DOHH2 (cell line): Measurements from ENCODE around the gene HERC4.
"Not testable (repeated sequence)": the region's sequence is repeated elsewhere in the genome, so short reads cannot be mapped to it uniquely, and the experiment has no call there.

Experiments used
- H3F3A ChIP-seq: fragments of 200-600 bp; sonication (generic), shearing (Covaris generic); 2 replicates; pipeline ENCODE4 v1.6.0; 2016; ENCODE audit warnings: antibody characterized with exemption, mild to moderate bottlenecking; ENCODE audit not compliant: control insufficient read depth, insufficient read depth
- H3K27ac ChIP-seq: fragments of 200-600 bp; sonication (generic); 2 replicates; pipeline ENCODE4 v1.5.1; 2014; ENCODE audit warnings: low read depth, mild to moderate bottlenecking, low read length, moderate library complexity
- H3K27me3 ChIP-seq: fragments of 200-600 bp; sonication (generic); 2 replicates; pipeline ENCODE4 v1.6.1; 2014; ENCODE audit warnings: mild to moderate bottlenecking, low read length, mixed read lengths; ENCODE audit not compliant: control insufficient read depth
- H3K36me3 ChIP-seq: fragments of 200-600 bp; sonication (generic); 2 replicates; pipeline ENCODE4 v1.6.1; 2014; ENCODE audit warnings: mild to moderate bottlenecking, low read length, moderate library complexity, mixed read lengths; ENCODE audit not compliant: control insufficient read depth
- H3K4me1 ChIP-seq: fragments of 200-600 bp; sonication (generic); 2 replicates; pipeline ENCODE4 v1.6.1; 2014; ENCODE audit warnings: mild to moderate bottlenecking, low read length, mixed read lengths; ENCODE audit not compliant: control insufficient read depth
- H3K4me2 ChIP-seq: fragments of 200-600 bp; sonication (generic); 2 replicates; pipeline ENCODE4 v1.6.0; 2014; ENCODE audit warnings: mild to moderate bottlenecking, low read length, moderate library complexity
- H3K4me3 ChIP-seq: fragments of 200-600 bp; sonication (generic); 2 replicates; pipeline ENCODE4 v1.5.1; 2014; ENCODE audit warnings: mild to moderate bottlenecking, low read length, mixed read lengths
- H3K79me2 ChIP-seq: fragments of 200-600 bp; sonication (generic); 2 replicates; pipeline ENCODE4 v1.6.1; 2014; ENCODE audit warnings: mild to moderate bottlenecking, low read length, mixed read lengths; ENCODE audit not compliant: control insufficient read depth
- H3K9me2 ChIP-seq: fragments of 200-600 bp; sonication (generic); replicated peaks from 2 replicates; pipeline ENCODE4 v1.6.1; 2014; ENCODE audit warnings: mild to moderate bottlenecking, low read length, mixed read lengths; ENCODE audit not compliant: control insufficient read depth
- H3K9me3 ChIP-seq: fragments of 200-600 bp; sonication (generic); 2 replicates; pipeline ENCODE4 v1.6.1; 2014; ENCODE audit warnings: antibody characterized with exemption, low read length, mixed read lengths; ENCODE audit not compliant: control insufficient read depth, insufficient read depth
- H4K20me1 ChIP-seq: fragments of 200-600 bp; sonication (generic); 2 replicates; pipeline ENCODE4 v1.6.0; 2014; ENCODE audit warnings: low read depth, mild to moderate bottlenecking, antibody characterized with exemption, low read length, moderate library complexity; ENCODE audit not compliant: control insufficient read depth, insufficient read depth
- EZH2phosphoT487 ChIP-seq: fragments of 200-600 bp; sonication (generic); IDR thresholded peaks from 2 replicates; pipeline ENCODE4 v1.6.1; 2017; ENCODE audit warnings: borderline replicate concordance, mild to moderate bottlenecking, antibody characterized with exemption, low read length, moderate library complexity, mixed read lengths
- TF ChIP-seq, protein P1 (sequence below): fragments of 200-600 bp; sonication (generic); IDR thresholded peaks from one replicate; pipeline ENCODE4 v1.5.1; 2014; ENCODE audit warnings: antibody characterized with exemption, mild to moderate bottlenecking, low read depth, low read length; ENCODE audit not compliant: poor library complexity, severe bottlenecking

HERC4 gene

GRCh38 chr10:68080853-68081431 lies 5.9 kb upstream of the HERC4 start:
- no peaks in the 10 kb centered on the region for H3K9me3 ChIP-seq

GRCh38 chr10:68079434-68079833 lies 4.4 kb upstream of the HERC4 start:
- Histone ChIP-seq H3K27ac (no peak overlapping the region), H4K20me1 (no peaks in the 10 kb centered on the region), H3K27me3 (no peaks in the 10 kb centered on the region), H3K4me1 (peaks cover 18% of the 10 kb centered on the region), H3K36me3 (peaks cover 6% of the 10 kb centered on the region), H3K79me2 (peaks cover 11% of the 10 kb centered on the region), H3F3A (peaks cover 2% of the 10 kb centered on the region; the same call in 1 of the 2 replicates), H3K9me3 (no peaks in the 10 kb centered on the region; the same call in 1 of the 2 replicates), H3K4me2 (no peak overlapping the region), H3K9me2 (no peaks in the 10 kb centered on the region), H3K4me3 (no peak overlapping the region)
- no peak for TF ChIP-seq EZH2phosphoT487
- TF ChIP-seq, protein P1, sequence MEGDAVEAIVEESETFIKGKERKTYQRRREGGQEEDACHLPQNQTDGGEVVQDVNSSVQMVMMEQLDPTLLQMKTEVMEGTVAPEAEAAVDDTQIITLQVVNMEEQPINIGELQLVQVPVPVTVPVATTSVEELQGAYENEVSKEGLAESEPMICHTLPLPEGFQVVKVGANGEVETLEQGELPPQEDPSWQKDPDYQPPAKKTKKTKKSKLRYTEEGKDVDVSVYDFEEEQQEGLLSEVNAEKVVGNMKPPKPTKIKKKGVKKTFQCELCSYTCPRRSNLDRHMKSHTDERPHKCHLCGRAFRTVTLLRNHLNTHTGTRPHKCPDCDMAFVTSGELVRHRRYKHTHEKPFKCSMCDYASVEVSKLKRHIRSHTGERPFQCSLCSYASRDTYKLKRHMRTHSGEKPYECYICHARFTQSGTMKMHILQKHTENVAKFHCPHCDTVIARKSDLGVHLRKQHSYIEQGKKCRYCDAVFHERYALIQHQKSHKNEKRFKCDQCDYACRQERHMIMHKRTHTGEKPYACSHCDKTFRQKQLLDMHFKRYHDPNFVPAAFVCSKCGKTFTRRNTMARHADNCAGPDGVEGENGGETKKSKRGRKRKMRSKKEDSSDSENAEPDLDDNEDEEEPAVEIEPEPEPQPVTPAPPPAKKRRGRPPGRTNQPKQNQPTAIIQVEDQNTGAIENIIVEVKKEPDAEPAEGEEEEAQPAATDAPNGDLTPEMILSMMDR = no peak

More at GRCh38 chr10:68080853-68081431, 5.9 kb upstream of the HERC4 start:
- Histone ChIP-seq H3K79me2 (no peaks in the 10 kb centered on the region), H3K27me3 (no peaks in the 10 kb centered on the region), H3K4me1 (peaks cover 11% of the 10 kb centered on the region), H3K27ac (no peak overlapping the region), H3K4me3 (no peak overlapping the region), H3K4me2 (no peak overlapping the region), H4K20me1 (no peaks in the 10 kb centered on the region), H3F3A (peaks cover 2% of the 10 kb centered on the region; the same call in 1 of the 2 replicates), H3K9me2 (no peaks in the 10 kb centered on the region), H3K36me3 (no peaks in the 10 kb centered on the region)
- TF ChIP-seq, protein P1 = no peak
- no peak for TF ChIP-seq EZH2phosphoT487

DNA sequence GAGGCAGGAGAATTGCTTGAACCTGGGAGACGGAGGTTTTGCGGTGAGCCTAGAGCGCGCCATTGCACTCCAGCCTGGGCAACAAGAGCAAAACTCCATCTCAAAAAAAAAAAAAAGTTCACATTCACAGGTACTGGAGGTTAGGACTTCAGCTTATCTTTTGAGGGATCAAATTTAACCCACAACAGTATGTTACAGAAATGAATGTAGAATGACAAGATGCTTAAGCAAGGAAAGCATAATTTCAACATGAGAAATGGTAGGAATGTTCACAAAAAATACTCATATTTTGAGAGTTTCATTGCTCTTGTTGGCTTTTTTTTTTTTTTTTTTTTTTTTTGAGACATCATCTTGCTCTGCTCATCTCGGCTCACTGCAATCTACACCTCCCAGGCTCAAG lies 1.9 kb upstream of the HERC4 start:
- H3K4me3 ChIP-seq = no peak overlapping the region
- TF ChIP-seq EZH2phosphoT487 = no peak
- TF ChIP-seq, protein P1 = no peak
- peaks cover 19% of the 10 kb centered on the region for H3K36me3 ChIP-seq
- H3K4me1 ChIP-seq = peaks cover 29% of the 10 kb centered on the region
- peaks cover 2% of the 10 kb centered on the region; the same call in 1 of the 2 replicates for H3F3A ChIP-seq
- H3K9me2 ChIP-seq = no peaks in the 10 kb centered on the region
- peaks cover 35% of the 10 kb centered on the region for H3K79me2 ChIP-seq
- H3K9me3 ChIP-seq = no peaks in the 10 kb centered on the region; the same call in 1 of the 2 replicates
- no peaks in the 10 kb centered on the region for H4K20me1 ChIP-seq
- no peak overlapping the region for H3K4me2 ChIP-seq
- H3K27me3 ChIP-seq = no peaks in the 10 kb centered on the region
- no peak overlapping the region for H3K27ac ChIP-seq

- not testable (repeated sequence) for H4K20me1 ChIP-seq, H3K4me3 ChIP-seq, H3K9me3 ChIP-seq
Observed at GRCh38 chr10:68076081-68076480, 998 bp upstream of the HERC4 start.

More at GRCh38 chr10:68076081-68076480, 998 bp upstream of the HERC4 start:
- peaks cover 28% of the 10 kb centered on the region for H3K36me3 ChIP-seq
- not testable (repeated sequence) for H3F3A ChIP-seq, H3K9me2 ChIP-seq, H3K27ac ChIP-seq, H3K27me3 ChIP-seq
- 0 out of 2 replicates have a peak overlapping the region, but pooled peaks have one; percentile 63 for H3K4me2 ChIP-seq
- peaks cover 45% of the 10 kb centered on the region for H3K79me2 ChIP-seq
- H3K4me1 ChIP-seq = peaks cover 28% of the 10 kb centered on the region
